NCI-H128 (cell line): ENCODE measurements around the gene ADK.

Experiments used
- DNase-seq: peaks from one replicate; lab custom pipeline; 2025; ENCODE audit not compliant: unreplicated experiment; lab: John Stamatoyannopoulos, UW

The ADK gene

GRCh38 chr10:74234569-74234968, 83.5 kb downstream of the ADK start:
- no peak for DNase-seq

- DNase-seq = no peak
Measured at GRCh38 chr10:74238031-74238431, 87.0 kb downstream of the ADK start.

- no peak for DNase-seq
Measured at GRCh38 chr10:74238516-74238915, 87.5 kb downstream of the ADK start.

GRCh38 chr10:74243067-74243466, 92.0 kb downstream of the ADK start:
- DNase-seq = no peak

GRCh38 chr10:74244097-74244685, 93.2 kb downstream of the ADK start:
- peak; percentile 9 for DNase-seq

GRCh38 chr10:74244807-74245206, 93.8 kb downstream of the ADK start:
- DNase-seq = no peak

- no peak for DNase-seq
Measured at GRCh38 chr10:74246495-74246894, 95.5 kb downstream of the ADK start.

GRCh38 chr10:74249865-74250264, 98.8 kb downstream of the ADK start:
- no peak for DNase-seq

GRCh38 chr10:74255214-74255613, 104.2 kb downstream of the ADK start:
- DNase-seq = no peak

- no peak for DNase-seq
Measured at GRCh38 chr10:74255888-74256357, 104.9 kb downstream of the ADK start.

GRCh38 chr10:74262856-74263255, 111.8 kb downstream of the ADK start:
- DNase-seq = no peak

- no peak for DNase-seq
Measured at GRCh38 chr10:74263996-74264395, 113.0 kb downstream of the ADK start.

- DNase-seq = no peak
Measured at GRCh38 chr10:74272288-74272687, 121.3 kb downstream of the ADK start.

- DNase-seq = no peak
Measured at GRCh38 chr10:74275755-74276290, 124.8 kb downstream of the ADK start.

- no peak for DNase-seq
Measured at GRCh38 chr10:74276416-74276815, 125.4 kb downstream of the ADK start.

- no peak for DNase-seq
Measured at GRCh38 chr10:74282151-74282847, 131.3 kb downstream of the ADK start.

- DNase-seq = no peak
Measured at GRCh38 chr10:74282848-74283210, 131.8 kb downstream of the ADK start.

- DNase-seq = no peak
Measured at GRCh38 chr10:74289188-74289587, 138.2 kb downstream of the ADK start.

- no peak for DNase-seq
Measured at GRCh38 chr10:74289951-74290350, 138.9 kb downstream of the ADK start.

GRCh38 chr10:74290708-74291107, 139.7 kb downstream of the ADK start:
- no peak for DNase-seq

- no peak for DNase-seq
Measured at GRCh38 chr10:74292871-74293427, 141.9 kb downstream of the ADK start.

GRCh38 chr10:74293686-74294371, 142.8 kb downstream of the ADK start:
- peak; percentile 7 for DNase-seq
